HG03280 (cell line): ENCODE measurements around the gene INTS6.

ENCODE experiments used
- ATAC-seq: cut with Tn5 transposase; IDR thresholded peaks from one replicate; pipeline ENCODE4 v1.9.1; 2021; ENCODE audit warnings: mild to moderate bottlenecking, moderate library complexity; ENCODE audit not compliant: unreplicated experiment

Gene INTS6

DNA sequence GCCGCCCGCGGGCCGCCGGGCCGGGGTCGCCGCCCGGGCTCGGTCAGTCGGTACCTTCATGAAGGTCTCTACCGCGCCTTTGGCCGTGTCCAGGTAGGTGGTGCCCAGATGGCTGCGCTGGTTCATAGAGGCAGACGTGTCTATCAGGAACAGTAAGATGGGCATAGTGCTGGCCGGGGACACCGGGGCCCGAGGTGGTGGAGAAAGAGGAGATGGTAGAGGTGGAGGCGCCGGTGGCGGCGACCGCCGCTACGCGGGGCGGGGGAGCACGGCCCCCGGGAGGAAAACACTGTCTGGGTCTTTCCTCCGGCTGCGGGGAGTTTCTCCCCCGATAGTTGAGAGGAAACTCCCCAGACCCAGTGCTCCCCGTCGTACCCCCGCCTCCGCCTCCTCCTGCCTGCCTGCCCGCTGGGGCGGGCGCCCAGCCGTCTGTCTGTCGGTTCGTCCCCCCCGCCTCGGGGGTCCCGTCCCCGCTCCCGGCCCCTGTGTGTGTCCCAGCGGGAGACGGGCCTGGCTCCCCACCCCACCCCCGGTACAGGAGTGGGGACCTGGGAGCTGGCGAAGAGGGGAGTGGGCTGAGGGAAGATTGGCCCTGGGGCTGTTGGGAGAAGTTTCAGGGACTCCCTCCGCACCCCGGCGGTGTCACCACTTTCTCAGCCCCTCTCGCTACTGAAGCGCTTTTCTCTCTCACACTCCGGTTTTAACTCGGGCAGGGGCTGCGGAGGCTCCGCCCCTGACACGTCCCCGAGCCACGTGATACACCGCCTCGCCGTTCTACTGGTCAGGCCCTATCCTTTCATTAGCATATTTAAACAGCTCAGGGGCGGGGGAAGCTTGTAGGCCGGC, at the start of gene INTS6:
INTS6 (minus strand) TSS at position 676 of the 846 bp plus-strand sequence; CDS start at position 165, 511 bp downstream.
- peak; percentile 74 for ATAC-seq

DNA sequence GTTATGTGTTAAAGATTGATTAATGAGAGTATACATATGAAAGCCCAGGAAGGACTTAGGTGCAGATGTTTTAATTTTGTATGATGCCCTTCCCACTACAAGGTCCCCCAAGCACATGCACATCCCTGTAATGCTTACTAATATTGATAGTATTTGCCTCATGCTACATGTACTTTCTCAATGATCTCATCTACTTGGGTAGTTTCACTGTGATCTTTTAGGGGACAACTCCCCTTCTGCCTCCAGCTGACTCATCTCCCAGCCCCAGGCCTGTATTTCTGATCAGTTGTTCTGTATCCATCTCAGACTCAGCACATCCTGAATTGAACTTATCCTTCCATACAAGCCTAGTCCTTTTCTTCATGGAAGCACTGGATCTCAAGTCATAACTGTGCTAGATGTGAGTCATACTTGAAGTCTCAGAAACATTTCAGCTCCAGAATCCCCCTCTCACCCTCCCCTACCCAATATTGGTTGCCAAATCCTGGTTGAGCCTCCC, 49.4 kb upstream of the INTS6 start:
- ATAC-seq = peak; percentile 91

DNA sequence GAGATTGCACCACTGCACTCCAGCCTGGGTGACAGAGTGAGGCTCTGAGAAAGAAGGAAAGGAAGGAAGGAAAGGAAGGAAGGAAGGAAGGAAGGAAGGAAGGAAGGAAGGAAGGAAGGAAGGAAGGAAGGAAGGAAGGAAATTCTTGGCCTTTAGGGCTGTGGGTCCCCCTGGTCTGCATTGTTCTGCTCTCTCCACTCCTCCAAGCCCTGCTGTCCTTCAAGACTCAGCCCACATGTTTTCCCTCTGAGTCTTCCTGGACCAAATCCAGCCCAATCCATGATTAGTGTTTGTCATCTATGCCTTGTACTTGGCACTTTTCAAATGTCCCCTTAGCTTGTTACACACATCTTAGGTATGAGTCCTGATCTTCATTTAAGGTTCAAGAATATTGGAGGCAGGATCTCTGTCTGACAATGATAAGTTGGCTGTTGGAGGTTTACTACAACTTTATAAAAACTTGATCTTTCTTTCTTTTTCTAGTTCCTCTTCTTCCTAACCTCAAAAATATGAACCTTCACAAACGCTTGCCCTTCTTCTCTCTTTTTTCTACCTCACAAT, 48.8 kb upstream of the INTS6 start:
- ATAC-seq = no peak

GRCh38 chr13:51501096-51501495, 48.3 kb upstream of the INTS6 start:
- ATAC-seq = no peak

GRCh38 chr13:51500687-51501086, 47.9 kb upstream of the INTS6 start:
- ATAC-seq = no peak

DNA sequence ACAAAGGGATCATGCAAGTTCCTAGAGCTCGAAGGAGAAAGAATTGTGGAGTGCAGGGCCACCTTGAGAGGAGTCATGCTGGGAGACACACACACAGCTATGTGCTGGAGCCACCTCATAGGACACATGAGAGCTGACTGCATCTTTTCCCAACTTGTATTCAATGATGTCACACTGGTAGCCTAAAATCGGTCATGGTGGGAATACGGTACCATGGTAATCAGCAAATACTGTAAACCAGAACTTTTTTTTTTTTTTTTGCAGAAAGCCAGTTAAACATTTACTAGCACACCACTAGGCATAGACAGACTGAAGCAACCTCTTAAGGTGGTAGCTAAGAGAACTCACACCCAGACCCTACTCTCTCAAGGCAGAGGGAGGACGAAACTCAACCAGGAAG, 47.0 kb upstream of the INTS6 start:
- ATAC-seq = no peak

- no peak for ATAC-seq
These were observed 42.5 kb upstream of the INTS6 start for GRCh38 chr13:51495316-51495715.

DNA sequence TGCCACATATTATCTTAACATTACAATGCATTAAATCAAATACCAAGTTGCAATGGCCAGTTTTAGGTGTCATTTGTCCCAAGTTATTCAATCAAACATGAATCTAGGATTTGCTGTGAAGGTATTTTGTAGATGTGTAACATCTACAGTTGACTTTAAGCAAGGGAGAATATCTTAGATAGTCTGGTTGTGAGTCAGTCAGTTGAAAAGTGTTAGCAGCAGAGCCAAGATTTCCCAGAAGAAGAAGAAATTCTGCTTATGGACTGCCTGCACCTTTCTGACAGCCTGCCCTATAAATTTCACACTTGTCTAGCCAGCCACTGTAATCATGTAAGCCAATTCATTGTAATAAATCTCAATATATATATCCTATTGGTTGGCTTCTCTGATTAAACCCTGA, 41.3 kb upstream of the INTS6 start:
- no peak for ATAC-seq

- ATAC-seq = no peak
These were observed 35.4 kb upstream of the INTS6 start for GRCh38 chr13:51488212-51488611.

GRCh38 chr13:51481656-51482055, 28.8 kb upstream of the INTS6 start:
- ATAC-seq = no peak

- no peak for ATAC-seq
These were observed 26.3 kb upstream of the INTS6 start for GRCh38 chr13:51479199-51479523.

GRCh38 chr13:51478418-51479198, 25.8 kb upstream of the INTS6 start:
- ATAC-seq = no peak

GRCh38 chr13:51477653-51478324, 25.0 kb upstream of the INTS6 start:
- no peak for ATAC-seq

DNA sequence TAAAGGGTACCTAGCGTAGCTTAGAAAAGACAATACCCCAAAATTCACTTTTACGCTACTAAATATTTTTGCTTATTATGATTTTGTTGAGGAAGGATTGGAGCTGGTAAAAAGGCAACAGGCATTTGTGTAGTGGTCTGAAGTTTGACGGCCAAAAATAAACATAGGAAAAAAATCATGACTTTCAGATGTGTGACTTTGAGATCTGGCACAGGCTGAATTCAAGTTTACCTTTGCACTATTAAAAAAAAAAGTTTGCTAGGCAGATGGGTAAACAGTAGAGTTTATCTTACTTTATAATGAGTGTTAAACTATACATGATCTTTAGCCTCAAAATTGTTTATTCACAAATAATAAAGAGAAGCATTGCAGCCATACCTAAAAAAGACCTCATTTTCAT, 24.3 kb upstream of the INTS6 start:
- no peak for ATAC-seq

DNA sequence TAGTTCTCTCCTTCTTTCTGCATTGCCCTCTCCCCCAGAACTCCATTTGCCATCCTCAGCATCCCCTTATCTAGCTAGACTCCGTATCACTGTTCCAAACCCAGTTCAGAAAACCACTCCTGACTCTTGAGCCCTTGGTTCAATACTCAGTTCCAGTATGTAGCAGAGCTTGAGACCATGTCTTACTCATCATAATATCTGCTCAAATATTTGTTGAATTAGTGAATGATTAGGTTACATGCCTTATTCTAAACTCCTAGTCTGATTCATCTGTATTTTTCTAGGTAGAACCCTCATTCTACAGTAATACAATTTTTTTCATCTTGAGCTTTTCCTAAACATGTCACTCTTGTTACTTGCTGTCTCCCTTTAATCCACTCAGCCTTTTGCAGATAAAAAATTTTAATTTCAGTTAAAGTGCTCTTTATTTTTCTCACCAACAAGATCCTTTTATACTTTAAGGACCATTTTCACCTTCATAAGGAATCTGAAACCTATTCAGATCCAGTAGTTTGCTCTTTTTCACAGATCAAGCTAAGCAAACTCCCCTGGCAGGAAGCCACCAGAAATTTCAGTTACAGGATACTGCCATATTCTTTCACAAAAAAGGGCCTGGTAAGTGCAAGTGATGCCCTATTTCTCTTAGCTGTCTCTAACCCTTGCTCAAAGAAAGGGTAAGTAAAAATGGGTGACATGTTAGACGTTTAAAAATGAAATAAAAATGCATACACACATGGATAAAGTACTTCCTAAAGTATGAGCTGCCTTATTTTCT, 23.1 kb upstream of the INTS6 start:
- no peak for ATAC-seq

- ATAC-seq = no peak
These were observed 17.0 kb upstream of the INTS6 start for GRCh38 chr13:51469790-51470189.

GRCh38 chr13:51467730-51468129, 14.9 kb upstream of the INTS6 start:
- no peak for ATAC-seq

DNA sequence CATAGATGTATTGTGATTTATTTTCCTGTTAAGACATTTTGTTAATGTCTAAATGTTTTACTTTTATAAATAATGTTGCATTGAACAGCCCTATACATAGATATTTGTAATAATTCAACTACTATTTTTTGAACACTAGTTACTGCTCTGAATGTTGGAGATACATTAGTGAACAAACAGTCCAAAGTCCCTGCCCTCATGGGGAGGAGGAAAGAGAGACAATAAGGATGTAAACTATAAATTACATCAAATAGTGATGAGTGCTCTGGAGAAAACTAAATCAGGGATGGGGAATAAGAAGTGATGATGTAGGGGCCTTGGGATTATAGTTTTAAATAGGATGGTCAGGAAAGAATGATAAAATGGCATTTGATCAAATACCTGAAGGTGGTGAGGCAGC, 12.3 kb upstream of the INTS6 start:
- no peak for ATAC-seq

DNA sequence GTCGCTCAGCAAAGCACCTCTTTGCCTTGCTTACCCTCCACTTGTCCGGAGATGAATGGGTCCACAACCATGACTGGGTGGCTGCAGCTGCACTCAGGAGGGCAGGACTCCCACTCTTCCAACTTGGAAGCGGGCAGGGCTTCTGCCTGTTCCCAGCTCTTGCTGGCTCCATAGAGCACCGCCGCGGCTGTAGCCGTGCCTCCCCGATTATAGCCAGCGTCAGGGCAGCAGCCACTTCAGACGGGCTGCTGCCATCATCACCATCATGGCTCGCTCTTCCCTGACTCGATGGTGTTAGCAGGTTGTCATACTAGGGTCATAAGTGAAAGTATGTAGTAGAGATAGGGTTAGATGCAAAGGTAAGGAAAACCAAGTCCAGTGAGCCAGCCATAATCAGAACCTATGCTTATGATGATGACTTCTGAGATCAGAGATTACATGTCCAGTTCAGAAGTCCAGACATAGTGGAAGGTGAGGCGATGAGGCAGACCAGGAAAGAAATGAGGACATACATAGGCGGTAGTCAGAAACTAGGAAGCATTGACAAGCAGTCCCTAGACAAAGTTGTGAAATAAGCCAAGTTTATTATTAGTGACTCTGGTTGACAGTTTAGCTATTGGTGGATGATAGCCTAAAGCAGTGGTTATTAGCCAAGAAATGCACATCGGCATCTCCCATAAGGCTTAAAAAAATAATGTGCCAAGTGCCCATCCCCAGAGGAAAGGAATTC, 4.4 kb upstream of the INTS6 start:
- ATAC-seq = no peak

DNA sequence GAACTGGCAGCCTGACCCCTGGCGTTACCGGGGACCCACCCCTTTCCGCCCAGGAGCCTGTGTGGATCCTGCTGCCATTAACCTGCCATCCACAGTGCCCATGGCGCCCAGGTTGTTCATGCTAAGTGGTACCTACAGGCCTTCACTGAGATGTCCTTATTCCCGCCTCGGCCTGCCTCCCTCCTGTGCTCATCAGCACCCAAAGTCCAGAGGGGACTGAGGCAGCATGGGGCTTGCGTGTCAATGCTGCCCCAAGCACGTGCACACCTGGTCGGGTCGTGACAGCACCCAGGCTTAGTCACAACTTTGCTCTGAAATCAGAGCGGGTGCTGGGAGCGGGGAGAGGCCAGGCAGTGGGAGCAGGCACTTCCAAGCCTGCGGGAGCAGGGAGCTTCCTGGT, 3.7 kb upstream of the INTS6 start:
- ATAC-seq = no peak
